ENCODE data around the gene PLEKHA5.

PLEKHA5 gene

DNA sequence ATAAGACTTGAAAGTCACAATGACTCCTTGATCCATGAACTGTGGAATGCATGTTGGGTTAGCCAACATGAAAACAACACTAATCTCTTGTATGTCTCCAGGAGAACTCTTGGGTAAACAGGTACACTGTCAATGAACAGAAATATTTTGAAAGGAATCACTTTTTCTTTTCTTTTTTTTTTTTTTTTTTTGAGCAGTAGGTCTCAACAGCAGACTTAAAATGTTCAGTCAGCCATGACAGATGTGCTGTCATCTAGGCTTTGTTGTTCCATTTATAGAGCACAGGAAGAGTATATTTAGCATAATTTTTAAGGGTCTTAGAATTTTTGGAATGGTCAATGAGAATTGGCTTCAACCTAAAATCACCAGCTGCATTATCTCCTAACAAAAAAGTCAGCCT lies 2.3 kb upstream of the PLEKHA5 start:
- in situ Hi-C loops (cut with MboI; ENCODE audit: low sequenced_read_pairs) = no loop called here

DNA sequence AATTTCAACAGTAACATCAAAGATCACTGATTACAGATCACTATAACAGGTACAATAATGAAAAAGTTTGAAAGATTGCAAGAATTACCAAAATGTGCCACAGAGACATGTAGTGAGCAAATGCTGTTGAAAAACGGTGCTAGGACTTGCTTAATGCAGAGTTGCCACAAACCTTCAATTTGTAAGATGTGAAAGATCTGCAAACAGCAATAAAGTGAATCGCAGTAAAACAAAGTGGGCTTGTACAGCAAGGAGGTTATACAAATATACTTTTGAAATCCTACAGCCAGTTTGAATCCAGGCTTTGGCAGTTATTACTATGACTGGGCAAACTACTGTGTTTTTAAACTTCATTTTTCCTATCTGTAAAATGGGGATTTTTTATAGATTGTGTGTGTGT lies 1.0 kb upstream of the PLEKHA5 start:
- in situ Hi-C loops (cut with MboI; ENCODE audit: low sequenced_read_pairs) = no loop called here

DNA sequence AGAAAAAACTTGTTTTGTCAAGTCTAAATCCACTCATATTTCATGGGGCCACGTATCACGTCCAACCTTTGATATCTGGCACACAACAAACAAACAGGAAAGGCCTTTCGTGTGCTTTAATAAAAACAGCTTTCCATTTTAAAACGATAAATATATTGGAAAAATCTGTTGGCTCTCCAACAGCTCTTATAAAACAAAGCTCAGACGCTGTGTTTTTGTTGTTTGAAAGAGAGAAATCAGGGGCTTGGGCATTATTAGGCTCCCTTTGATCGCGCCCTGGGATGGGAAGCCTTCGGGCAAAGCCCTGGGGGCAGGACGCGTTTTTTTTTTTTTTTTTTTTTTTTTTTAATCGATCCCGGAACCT lies 429 bp upstream of the PLEKHA5 start:
- in situ Hi-C loops (cut with MboI; ENCODE audit: low sequenced_read_pairs) = no loop called here

DNA sequence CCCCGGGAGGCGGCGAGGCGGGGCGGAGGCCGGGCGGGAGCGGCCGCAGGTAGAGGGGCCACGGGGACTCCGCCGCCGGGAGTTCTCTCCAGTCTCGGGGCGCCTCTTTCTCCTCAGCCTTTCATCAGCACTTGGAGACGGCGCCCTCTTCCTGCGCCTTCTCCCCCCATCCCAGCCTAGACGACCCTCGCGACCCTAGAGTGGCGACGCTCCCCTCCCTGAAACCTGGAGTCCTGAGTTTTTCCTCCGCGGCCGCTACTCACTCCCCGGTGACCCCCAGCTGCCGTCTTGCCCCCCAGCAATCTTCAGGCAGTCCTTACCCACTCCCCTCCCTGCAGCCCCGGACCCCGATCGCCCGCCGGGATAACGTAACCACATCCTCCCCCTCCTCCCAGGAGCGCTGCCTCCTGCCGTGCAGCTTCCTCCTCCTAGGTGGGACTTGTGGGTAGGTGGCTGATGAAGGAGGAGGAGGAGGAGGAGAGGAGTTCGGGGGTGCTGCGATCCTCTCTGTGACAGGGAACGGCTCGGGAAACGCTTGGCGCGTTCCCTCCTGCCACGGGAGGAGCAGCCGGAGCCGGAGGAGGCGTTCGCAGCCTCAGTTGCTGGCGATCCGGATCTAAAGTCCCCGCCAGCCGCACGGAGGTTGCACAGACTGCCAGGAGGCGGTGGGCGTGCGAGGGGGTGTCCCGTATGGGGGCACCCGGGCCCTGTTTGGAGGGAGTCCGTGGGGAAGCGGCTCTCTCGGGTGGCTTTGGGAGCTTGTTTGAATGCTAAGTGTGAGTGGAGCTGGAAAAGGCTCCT lies 891 bp downstream of the PLEKHA5 start:
- in situ Hi-C loops (cut with MboI; ENCODE audit: low sequenced_read_pairs) = no loop called here

DNA sequence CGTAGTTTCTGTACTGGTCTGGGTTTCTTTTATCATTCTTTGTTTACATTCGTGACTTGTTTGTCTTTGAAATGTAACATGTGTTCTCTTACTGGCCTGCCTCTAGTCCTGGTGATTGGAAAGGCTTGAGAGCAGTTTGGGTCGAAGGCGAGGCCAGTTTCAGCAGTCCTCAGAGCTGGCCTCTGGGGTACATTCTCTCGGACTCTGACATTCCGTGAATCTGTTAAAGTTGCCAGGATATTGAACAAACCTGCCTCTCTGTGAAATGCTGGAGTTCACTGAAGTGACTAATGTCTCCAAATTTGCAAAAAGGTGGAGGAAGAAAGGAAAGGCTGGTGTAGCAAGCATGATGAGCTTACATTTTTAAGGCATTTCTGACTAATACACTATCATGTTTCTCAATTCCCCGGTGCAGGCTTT lies 1.5 kb downstream of the PLEKHA5 start:
- in situ Hi-C loops (cut with MboI; ENCODE audit: low sequenced_read_pairs) = no loop called here

DNA sequence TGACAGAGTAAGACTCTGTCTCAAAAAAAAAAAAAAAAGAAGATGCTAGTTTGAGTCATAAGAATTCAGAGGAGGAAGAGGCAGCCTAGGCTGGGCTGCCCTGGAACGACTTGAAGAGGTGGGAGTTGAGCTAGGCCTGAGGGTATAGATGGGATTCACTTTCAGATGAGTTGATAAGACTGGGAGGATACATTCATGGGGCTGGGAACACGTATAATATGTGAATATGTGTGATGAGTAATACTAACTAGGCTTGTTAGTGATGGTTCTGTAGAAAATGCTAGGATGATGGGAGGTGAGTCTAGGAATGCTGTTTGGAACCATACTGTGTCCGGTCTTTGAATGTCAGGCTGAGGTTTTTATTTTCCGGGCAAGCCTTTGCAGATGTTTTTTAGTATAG lies 9.0 kb downstream of the PLEKHA5 start:
- in situ Hi-C loops (cut with MboI; ENCODE audit: low sequenced_read_pairs) = no loop called here

DNA sequence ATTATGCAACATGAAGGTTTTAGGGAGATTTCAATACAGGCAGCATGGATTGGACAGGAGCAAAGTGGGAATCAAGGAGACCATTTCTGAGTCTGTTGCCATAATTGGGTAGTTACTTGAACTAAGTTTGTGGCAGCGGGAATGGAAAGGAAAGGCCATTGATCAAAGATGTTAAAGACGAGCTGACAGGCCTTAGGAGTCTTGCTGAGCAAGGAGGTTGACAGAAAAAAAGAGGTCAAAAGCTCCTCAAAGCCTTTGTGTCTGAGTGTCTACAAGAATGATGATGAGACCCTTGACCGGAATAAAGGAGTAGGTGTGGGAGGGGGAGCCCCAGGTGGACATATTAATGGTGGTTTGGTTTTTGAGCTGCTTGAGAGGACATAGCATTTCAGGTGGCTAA lies 9.4 kb downstream of the PLEKHA5 start:
- in situ Hi-C loops (cut with MboI; ENCODE audit: low sequenced_read_pairs) = no loop called here

DNA sequence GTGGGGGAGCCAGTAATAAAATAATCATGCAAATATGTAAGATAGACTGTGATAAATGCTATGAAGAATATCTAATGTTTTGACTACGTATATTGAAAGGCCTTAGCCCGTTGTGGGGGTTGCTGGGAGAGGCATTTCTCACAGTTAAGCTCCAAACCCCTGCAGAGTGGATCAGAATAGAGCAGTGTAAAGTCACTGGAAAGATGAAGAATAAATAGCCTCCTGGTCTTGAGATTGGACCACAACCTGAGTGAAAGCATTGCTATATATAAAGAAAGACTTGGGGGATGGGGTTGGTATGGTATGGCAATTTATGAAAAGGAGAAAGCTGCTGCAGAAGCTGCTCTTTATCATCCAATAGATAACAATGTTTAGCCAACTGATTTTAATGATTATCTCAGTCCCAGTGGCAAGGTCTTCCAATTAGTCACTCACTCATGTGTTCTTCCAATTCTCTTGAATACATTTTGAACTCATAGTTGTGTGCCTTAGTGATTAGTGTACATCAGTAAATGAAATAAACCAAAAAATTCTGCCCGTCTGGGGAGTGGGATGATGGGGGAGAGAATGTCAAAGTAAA lies 10.2 kb downstream of the PLEKHA5 start:
- in situ Hi-C loops (cut with MboI; ENCODE audit: low sequenced_read_pairs) = no loop called here

DNA sequence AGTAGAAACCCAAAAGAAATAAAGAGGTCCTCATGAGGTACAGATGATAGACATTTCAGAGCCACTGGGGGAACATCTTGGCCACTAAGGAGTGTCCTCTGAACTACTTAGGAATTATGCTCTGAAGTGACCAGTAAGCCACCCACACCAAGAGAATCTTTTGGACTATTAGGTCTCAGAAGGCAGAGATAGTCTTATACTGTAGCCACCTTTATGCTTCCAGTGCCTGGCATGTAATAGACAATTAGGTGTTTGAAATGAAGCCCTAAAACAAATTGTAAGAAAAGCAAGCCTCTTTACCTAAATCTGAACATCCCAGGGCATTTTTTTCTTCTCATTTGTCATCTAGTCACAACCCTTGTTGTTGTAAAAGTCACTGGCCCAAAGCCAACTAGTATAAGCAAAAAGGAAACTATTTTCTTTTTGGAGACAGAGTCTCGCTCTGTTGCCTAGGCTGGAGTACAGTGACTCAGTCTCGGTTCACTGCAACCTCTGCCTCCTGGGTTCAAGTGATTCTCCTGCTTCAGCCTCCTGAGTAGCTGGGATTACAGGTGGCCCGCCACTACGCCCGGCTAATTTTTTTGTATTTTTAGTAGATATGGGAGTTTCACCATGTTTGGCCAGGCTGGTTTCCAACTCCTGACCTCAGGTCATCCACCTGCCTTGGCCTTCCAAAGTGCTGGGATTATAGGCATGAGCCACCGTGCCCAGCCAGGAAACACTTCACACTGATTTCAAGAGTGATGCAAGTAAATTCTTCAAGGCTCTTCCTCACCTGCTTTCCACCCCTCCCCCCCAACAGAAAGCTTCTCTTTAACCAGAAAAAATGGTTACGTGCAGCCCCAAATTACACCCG lies 11.1 kb downstream of the PLEKHA5 start:
- in situ Hi-C loops (cut with MboI; ENCODE audit: low sequenced_read_pairs) = no loop called here

DNA sequence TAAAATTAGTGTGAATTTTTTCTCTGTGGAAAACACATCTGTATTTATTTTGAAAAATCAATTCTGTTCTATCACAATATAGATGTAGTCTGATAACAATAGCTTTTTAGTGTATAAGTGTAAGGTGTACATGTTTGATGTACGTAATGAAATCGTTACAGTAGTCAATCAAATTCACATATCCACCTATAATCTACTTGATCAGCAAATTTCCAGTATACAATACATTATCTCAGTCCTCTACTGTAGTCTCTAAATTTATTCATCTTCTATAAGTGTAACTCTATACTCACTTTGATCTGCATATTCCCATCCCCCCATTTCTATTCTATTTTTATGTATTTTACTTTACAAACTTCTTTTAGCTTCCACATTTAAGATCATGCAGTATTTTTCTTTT lies 13.0 kb downstream of the PLEKHA5 start:
- in situ Hi-C loops (cut with MboI; ENCODE audit: low sequenced_read_pairs) = no loop called here

DNA sequence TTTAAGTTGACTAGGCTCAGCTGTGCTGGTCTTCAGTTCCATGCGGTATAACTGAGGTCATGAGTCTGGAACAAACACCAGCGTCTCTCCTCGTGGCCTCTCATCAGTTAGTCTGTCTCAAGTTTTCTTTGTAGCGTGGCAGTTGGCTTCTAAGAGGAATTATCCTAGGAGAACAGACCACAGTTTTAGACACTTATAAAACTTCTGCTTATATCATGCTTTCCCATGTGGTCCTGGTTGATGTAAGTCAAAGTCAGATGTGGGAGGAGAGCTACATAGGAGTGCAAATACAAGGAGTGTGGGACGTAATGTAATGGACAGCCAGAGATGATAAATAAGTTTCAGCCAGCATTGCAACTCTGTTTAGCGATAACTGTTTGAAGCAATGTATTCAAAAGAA lies 14.8 kb downstream of the PLEKHA5 start:
- in situ Hi-C loops (cut with MboI; ENCODE audit: low sequenced_read_pairs) = no loop called here

DNA sequence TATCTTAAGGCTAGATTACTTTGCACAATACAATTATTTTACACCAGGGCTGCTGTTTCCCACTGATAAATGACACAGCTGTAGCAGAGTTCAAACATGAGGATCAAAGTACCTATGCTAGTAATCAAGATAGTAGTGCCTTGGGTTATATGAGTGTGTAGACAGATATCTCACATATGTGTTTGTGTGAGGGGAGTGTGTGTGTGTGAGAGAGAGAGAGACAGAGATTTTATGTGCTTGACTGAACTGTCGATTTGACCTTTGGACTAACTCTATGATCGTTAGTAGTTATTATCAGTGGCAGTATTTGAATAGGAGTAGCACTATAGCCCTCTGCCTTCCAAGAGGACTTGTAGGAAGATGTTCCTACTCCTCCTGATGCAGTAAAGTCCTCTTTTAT lies 15.5 kb downstream of the PLEKHA5 start:
- in situ Hi-C loops (cut with MboI; ENCODE audit: low sequenced_read_pairs) = no loop called here

DNA sequence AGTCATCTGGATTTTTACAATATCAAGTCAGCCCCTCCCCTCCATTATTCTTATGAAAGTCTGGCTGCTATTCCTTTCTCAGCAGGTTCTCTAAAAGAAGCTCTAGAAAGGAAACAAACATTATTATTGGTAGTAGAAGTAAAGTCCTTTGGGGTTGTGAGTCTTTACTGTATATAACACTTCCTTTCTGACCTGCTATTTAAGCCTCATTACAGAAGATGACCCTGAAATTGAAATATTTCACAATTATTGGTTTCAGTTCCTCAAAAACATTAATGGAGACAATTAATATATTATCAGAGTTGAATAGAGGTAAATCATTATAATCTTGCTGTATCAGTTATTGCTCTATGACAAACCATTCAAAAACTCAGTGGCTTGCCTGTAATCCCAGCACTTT lies 19.3 kb downstream of the PLEKHA5 start:
- in situ Hi-C loops (cut with MboI; ENCODE audit: low sequenced_read_pairs) = no loop called here

DNA sequence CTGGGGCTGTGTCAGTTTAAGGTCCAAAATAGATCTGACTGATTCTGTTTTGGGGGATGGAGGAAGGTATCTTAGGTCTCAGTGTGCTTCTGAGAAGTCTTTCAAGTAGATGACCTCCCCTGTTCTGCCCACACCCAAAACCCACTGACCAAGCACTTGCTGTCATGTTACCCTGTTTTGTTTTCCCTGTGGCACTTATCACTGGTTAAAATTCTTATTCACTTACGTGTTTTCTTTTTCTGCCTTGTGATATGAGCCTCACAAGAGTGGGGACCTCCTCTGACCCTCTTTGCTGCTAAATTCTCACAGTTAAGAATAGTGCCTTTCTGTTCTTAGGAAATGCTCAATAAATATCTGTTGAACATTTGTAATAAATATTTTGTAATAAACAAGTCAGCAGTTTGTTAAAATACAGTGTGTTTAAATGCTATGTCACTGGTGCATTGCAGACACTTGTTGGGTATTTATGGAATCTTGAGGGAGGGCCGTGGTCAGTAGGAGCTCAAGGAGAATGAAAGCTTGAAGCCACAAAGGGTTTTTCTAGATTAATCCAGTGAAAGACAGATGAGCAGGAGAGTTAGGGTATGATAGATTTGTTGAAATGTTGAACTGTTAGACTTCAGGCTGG lies 20.9 kb downstream of the PLEKHA5 start:
- in situ Hi-C loops (cut with MboI; ENCODE audit: low sequenced_read_pairs) = no loop called here

DNA sequence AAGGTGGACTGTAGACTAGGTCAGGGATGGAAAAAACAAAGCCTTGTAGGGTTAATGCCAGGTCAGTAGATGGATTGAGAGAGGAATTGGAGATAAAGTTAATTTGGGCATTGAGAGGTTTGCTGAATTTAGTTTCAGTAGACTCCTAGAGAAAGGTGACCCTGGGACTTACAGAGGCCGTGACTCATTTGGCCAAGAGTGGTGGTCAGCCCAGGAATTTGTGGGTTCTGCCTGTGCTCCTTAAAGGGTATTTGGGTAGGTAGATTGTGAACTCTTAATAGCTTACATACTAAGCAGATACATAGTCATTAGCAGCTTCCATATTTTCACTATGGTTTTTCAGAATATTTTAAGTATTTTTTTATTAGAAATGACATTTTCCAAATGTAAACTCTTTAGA lies 21.8 kb downstream of the PLEKHA5 start:
- in situ Hi-C loops (cut with MboI; ENCODE audit: low sequenced_read_pairs) = no loop called here

DNA sequence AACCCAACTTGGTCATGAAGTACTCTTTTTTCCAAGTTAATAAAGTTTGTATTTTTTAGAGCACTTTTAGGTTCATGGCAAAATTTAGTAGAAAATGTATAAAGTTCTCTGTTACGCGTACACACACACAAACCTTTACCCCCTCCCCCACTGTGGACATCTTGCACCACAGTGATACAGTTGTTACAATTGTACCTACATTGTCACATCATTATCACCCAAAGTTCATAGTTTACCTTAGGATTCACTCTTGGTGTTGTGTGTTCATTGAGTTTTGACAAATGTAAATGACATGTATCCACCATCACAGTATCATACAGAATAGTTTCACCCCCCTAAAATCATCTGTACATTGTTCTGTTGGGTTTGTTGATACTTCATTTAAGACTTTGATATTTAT lies 23.9 kb downstream of the PLEKHA5 start:
- in situ Hi-C loops (cut with MboI; ENCODE audit: low sequenced_read_pairs) = no loop called here

DNA sequence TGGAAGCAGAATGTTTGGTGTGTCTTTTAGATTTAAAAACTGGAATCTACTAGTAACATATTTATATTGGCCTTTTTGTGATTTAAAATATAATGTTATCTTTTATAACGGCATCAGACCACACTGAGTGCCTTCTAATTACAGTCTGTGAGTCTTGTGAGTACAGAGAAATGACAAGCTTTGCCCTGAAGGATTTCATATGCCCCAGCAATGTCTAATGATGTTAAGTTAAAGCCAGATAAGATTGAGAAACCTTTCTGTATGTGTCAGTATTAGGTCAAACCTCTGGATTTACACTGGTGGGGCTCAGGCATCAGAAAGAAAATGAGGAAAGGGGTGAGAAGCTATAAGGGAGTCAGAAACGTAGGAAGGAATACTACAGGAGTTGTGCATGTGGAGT lies 25.2 kb downstream of the PLEKHA5 start:
- in situ Hi-C loops (cut with MboI; ENCODE audit: low sequenced_read_pairs) = no loop called here

DNA sequence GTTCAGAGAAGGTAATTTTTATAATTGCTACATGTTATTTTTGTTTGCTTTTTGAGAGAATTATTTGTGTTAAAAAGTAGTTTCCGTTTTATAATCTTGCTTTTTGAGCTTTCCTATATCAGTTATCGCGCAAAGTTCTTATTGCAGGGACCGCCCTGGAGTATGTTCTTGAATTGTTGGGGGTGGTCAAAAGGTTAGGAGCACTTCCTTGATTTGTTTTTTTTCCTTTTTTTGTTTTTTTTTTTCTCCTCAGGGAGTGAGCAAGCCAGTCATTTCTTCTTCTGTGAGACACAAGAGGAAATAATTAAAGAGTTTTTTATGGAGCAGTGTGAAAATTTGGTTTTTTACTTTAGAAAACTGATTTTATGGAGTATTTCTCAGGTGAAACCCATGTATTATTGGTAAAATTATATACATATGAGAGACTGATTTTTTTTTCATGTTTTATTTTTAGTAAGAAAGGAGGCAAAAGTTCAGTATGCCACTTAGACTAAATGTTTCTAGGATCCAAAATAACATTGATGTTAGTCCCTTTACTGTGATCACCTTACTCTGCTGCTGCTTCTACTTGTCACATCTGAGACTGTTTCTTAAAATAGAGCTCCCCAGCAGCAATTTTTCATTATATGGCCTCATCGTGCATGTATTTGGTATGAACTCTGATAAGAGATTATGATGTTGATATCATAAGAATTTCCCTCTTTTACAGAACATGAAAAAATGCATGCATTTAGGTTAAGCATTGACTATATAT lies 26.6 kb downstream of the PLEKHA5 start:
- in situ Hi-C loops (cut with MboI; ENCODE audit: low sequenced_read_pairs) = no loop called here

DNA sequence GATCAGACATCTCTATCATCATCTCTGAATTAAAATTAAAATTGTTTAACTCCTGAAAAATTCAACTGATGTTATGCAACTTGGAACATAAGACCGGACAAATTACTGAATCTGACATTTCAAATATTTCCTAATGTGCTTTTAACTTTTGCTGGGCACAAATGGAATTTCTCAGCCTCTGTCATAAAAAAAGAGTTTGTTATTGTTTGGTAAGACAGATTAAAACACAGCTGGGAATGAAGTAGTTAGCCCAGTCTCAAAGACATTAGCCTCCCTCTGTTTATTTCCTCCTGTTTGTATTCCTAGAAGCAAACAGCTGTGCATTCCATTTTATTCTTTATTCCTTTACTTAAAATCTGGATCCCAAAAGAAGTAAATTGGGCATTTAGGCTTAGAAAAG lies 29.4 kb downstream of the PLEKHA5 start:
- in situ Hi-C loops (cut with MboI; ENCODE audit: low sequenced_read_pairs) = no loop called here

DNA sequence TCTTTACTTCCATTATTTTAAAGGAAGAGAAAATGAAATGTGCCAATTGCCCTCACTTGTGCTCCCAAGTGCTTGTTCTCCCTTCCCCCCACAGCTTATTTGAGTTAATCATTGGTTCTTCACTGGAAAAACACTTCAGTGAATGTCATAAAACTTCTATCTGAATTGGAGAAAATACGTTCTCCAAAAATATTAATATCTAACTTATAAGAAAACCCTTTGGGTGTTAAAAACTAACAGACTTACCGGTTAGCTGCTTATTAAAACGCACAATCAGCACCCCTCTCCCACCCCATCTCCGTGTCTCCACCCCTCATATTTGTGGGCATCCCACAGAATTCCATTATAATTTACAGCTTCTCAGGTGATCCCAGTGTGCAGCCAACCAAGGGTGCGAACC lies 31.7 kb downstream of the PLEKHA5 start:
- in situ Hi-C loops (cut with MboI; ENCODE audit: low sequenced_read_pairs) = no loop called here

DNA sequence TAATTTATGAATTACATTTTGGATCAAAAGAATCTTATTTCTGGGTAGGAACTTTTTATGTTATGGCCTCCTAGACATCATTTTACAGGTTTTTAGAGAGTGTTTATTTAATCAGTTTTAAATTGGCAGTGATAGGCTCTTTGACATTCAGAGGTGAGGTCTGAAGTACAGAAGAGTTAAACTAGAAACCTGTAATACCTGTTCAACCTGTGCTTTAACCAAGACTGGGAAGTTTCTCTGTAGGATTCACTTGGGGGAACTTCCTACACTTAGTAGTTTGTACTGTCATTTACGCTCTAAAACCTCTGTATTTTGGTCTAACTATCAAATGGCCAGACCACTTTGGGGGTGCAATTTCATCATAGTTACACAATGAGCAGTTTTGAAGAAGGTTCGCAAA lies 35.9 kb downstream of the PLEKHA5 start:
- in situ Hi-C loops (cut with MboI; ENCODE audit: low sequenced_read_pairs) = no loop called here
